HCT116 (cell line): ENCODE results near the gene TEX11. TPM values are rescaled to one million over a fixed set of nuclear protein-coding genes. Genes with fewer than 3 reads are reported as not detected.

Experiments used
- ATAC-seq: fragments of 200-7000 bp; cut with Tn5 transposase; 2 replicates; pipeline ENCODE4 v1.9.1; 2020; ENCODE audit warnings: mild to moderate bottlenecking, moderate library complexity
- BruUV-seq: library from RNA; stranded (reverse); fragments of 400-500 nt; replicated peaks from 2 replicates; lab custom pipeline; 2021; lab: Mats Ljungman, UMichigan
- CTCF ChIA-PET: fragments of 300-600 bp; sonication (Branson Sonifier 250); formaldehyde crosslinking; loops from one replicate; lab custom pipeline; 2021; ENCODE audit warnings: antibody characterized with exemption; lab: Charles Lee
- POLR2A ChIA-PET: fragments of 300-600, 350-600 bp; sonication (Branson Sonifier 250); formaldehyde crosslinking; loops from one replicate; lab custom pipeline; 2021; ENCODE audit warnings: antibody characterized with exemption; lab: Charles Lee
- RAD21 ChIA-PET, 2 experiments: fragments of 300-600 bp; sonication (Branson Sonifier 250); formaldehyde crosslinking; loops; one replicate each; lab custom pipeline; 2023; ENCODE audit warnings: low total read pairs in 2 of 2; ENCODE audit not compliant: uncharacterized antibody in 2 of 2, unreplicated experiment in 2 of 2, low non-redundant PET in 1 of 2; lab: Charles Lee
- DNase-seq: peaks from one replicate; pipeline ENCODE4 v3.0.0-alpha.2; 2010; ENCODE audit warnings: low read depth, low spot score
- H2AFZ ChIP-seq: fragments of 200-600 bp; shearing (Covaris generic), sonication (generic); 2 replicates; pipeline ENCODE4 v1.6.1; 2017; ENCODE audit warnings: low read depth, mixed run types, mixed read lengths, antibody characterized with exemption, low read length; ENCODE audit not compliant: poor library complexity, severe bottlenecking
- H3K27ac ChIP-seq: 2 replicates; pipeline ENCODE4 v1.5.1; 2012; ENCODE audit warnings: low read depth, low read length
- H3K27me3 ChIP-seq: fragments of 200-600 bp; sonication (generic); 2 replicates; pipeline ENCODE4 v1.6.1; 2016; ENCODE audit warnings: mixed run types, low read length, mixed read lengths; ENCODE audit not compliant: insufficient read depth
- H3K36me3 ChIP-seq, 2 experiments: fragments of 200-500 bp in 1 of 2; fragments of 200-600 bp in 1 of 2; sonication (Bioruptor generic) in 1 of 2; sonication (generic) in 1 of 2; 2 replicates each; pipeline versions ENCODE4 v1.5.1 to v1.6.1; 2014 to 2016; ENCODE audit warnings: low read length in 2 of 2, inconsistent platforms in 1 of 2, mixed read lengths in 1 of 2, mixed run types in 1 of 2; ENCODE audit not compliant: insufficient read depth in 2 of 2, control insufficient read depth in 1 of 2
- H3K4me1 ChIP-seq, 2 experiments: fragments of 200-600 bp in 1 of 2; sonication (generic) in 1 of 2; 2 replicates each; pipeline versions ENCODE4 v1.5.1 to v1.6.1; 2012 to 2017; ENCODE audit warnings: low read length in 2 of 2, inconsistent platforms in 1 of 2, mild to moderate bottlenecking in 1 of 2, mixed read lengths in 1 of 2, mixed run types in 1 of 2, moderate library complexity in 1 of 2; ENCODE audit not compliant: insufficient read depth in 2 of 2, control insufficient read depth in 1 of 2
- H3K4me2 ChIP-seq: fragments of 200-600 bp; sonication (generic); 2 replicates; pipeline ENCODE4 v1.6.1; 2017; ENCODE audit warnings: mixed run types, low read length, mixed read lengths
- H3K4me3 ChIP-seq, 2 experiments: fragments of 200-600 bp in 1 of 2; sonication (generic) in 1 of 2; replicated peaks in 1 of 2; 2 replicates each; pipeline ENCODE4 v1.5.1; 2011 to 2016; ENCODE audit warnings: low read length in 2 of 2, control low read depth in 1 of 2, low read depth in 1 of 2, mild to moderate bottlenecking in 1 of 2, mixed read lengths in 1 of 2, mixed run types in 1 of 2
- H3K79me2 ChIP-seq: fragments of 200-600 bp; sonication (generic); 2 replicates; pipeline ENCODE4 v1.6.1; 2017; ENCODE audit warnings: mild to moderate bottlenecking, mixed run types, low read length, moderate library complexity, mixed read lengths; ENCODE audit not compliant: insufficient read depth
- H3K9ac ChIP-seq: fragments of 200-600 bp; sonication (generic); 2 replicates; pipeline ENCODE4 v1.6.1; 2016; ENCODE audit warnings: low read length, mixed read lengths
- H3K9me2 ChIP-seq: fragments of 200-600 bp; sonication (generic), shearing (Covaris generic); 2 replicates; pipeline ENCODE4 v1.6.1; 2017; ENCODE audit warnings: mixed run types, mild to moderate bottlenecking, moderate library complexity; ENCODE audit not compliant: insufficient read depth
- H3K9me3 ChIP-seq, 2 experiments: fragments of 200-500 bp in 1 of 2; fragments of 200-600 bp in 1 of 2; sonication (Bioruptor generic) in 1 of 2; sonication (generic) in 1 of 2; 2 replicates each; pipeline ENCODE4 v1.6.1; 2014 to 2017; ENCODE audit warnings: low read length in 2 of 2, mixed read lengths in 2 of 2, inconsistent platforms in 1 of 2, low read depth in 1 of 2, mild to moderate bottlenecking in 1 of 2, mixed run types in 1 of 2, moderate library complexity in 1 of 2; ENCODE audit not compliant: control insufficient read depth in 1 of 2, insufficient read depth in 1 of 2
- H4K20me1 ChIP-seq: fragments of 200-600 bp; sonication (generic), shearing (Covaris generic); 2 replicates; pipeline ENCODE4 v1.6.1; 2017; ENCODE audit warnings: mixed run types, mild to moderate bottlenecking, moderate library complexity; ENCODE audit not compliant: insufficient read depth
- EZH2 ChIP-seq: fragments of 200-600 bp; sonication (generic); IDR thresholded peaks from 2 replicates; pipeline ENCODE4 v1.6.1; 2017; ENCODE audit warnings: antibody characterized with exemption, mixed run types
- EZH2phosphoT487 ChIP-seq: fragments of 200-600 bp; IDR thresholded peaks from 2 replicates; pipeline ENCODE4 v1.6.1; 2018; ENCODE audit warnings: antibody characterized with exemption, borderline replicate concordance
- RAD21 ChIP-seq: IDR thresholded peaks from 2 replicates; pipeline ENCODE4 v1.6.1; 2012; ENCODE audit warnings: low read depth, mild to moderate bottlenecking
- SIN3A ChIP-seq: IDR thresholded peaks from 2 replicates; pipeline ENCODE4 v1.6.1; 2012; ENCODE audit warnings: low read depth
- TCF7L2 ChIP-seq: IDR thresholded peaks from 2 replicates; pipeline ENCODE4 v1.7.0; 2011; ENCODE audit warnings: borderline replicate concordance, inconsistent platforms; ENCODE audit not compliant: insufficient read depth, insufficient read length; ENCODE audit errors: extremely low read depth
- YY1 ChIP-seq: IDR thresholded peaks from 2 replicates; pipeline ENCODE4 v1.6.1; 2011; ENCODE audit warnings: low read length, low read depth, moderate library complexity, mild to moderate bottlenecking; ENCODE audit not compliant: insufficient replicate concordance; ENCODE audit errors: extremely low read depth
- intact Hi-C: fragments of 100-400 bp; cut with micrococcal nuclease; formaldehyde crosslinking; loops from 2 replicates; pipeline ENCODE4 v1.10.0; 2022
- total RNA-seq: library from RNA; stranded (reverse); gene quantifications from one replicate; pipeline ENCODE4 v1.2.1, GENCODE V29; 2021; ENCODE audit not compliant: unreplicated experiment
- TF ChIP-seq, protein P1 (sequence below): IDR thresholded peaks from 2 replicates; pipeline ENCODE4 v1.6.1; 2011; ENCODE audit warnings: mild to moderate bottlenecking, low read length, moderate library complexity; ENCODE audit not compliant: insufficient replicate concordance; ENCODE audit errors: extremely low read depth
- TF ChIP-seq, protein P2 (sequence below): IDR thresholded peaks from 2 replicates; pipeline ENCODE4 v1.6.1; 2012
- TF ChIP-seq, protein P3 (sequence below), 3 experiments: fragments of 200-600 bp in 1 of 3; sonication (generic) in 1 of 3; IDR thresholded peaks in 2 of 3; conservative IDR thresholded peaks in 1 of 3; 2 replicates each; pipeline ENCODE4 v1.5.1; 2012 to 2017; ENCODE audit warnings: low read depth in 2 of 3, low read length in 2 of 3, antibody characterized with exemption in 1 of 3, borderline replicate concordance in 1 of 3, control low read depth in 1 of 3, mild to moderate bottlenecking in 1 of 3, mixed read lengths in 1 of 3, mixed run types in 1 of 3, moderate library complexity in 1 of 3; ENCODE audit not compliant: insufficient read depth in 1 of 3

The TEX11 gene
- total RNA-seq, 1 experiment from 2014 or later, result 0.10 TPM

DNA sequence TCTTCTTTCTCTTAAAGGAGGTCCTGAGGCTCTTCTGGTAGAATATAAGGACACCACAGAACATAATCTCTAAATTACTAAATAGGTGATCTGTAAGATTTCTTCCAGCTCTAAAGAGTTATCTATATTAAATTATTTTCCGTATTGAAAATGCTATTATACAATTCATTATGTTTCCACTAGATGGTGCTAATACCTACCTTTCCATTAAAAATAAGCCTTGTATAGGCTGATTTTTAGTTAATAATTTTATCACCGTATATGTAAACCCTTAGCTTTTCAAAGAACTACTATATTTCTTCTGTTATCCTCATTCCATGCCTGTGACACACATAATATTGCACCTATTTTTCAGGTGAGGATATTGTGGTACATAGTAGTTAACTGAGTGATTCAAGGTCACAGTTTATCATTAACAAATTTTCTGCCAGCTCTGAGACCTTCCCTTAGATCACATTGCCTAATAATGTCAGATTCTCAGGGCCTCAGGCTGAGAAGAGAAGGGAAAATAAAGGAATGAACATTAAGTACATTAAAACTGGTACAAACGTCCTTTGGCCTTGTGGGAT is 138.8 kb downstream of the TEX11 start:
- intact Hi-C loops, result loop anchor here (1.0 to 10.0 kb wide), 3 partner anchors 191 to 408 kb away; no protein-coding TSS in a partner anchor
- ChIA-PET CTCF (interaction anchor here (0.7 to 1.4 kb wide), 3 partner anchors 189 to 201 kb away, joined by 3 to 17 read pairs (median 13); no protein-coding TSS in a partner anchor), RAD21 (interaction anchor here (1.1 to 1.7 kb wide), 2 partner anchors 191 to 411 kb away, joined by 4 to 6 read pairs; no protein-coding TSS in a partner anchor)

More for the DNA sequence above, 138.8 kb downstream of the TEX11 start:
- Histone ChIP-seq H3K27ac (no peak overlapping the region), H3K9ac (no peak overlapping the region), H3K4me2 (no peak overlapping the region), H3K79me2 (no peaks in the 10 kb centered on the region), H3K4me3 (no peak overlapping the region), H3K27me3 (no peaks in the 10 kb centered on the region), H3K9me2 (no peaks in the 10 kb centered on the region), H3K9me3 (no peaks in the 10 kb centered on the region), H4K20me1 (no peaks in the 10 kb centered on the region), H2AFZ (peak overlapping the region; percentile 32), H3K4me1 (no peaks in the 10 kb centered on the region), H3K36me3 (no peaks in the 10 kb centered on the region)
- POLR2A ChIA-PET, result no interaction called here
- peak; percentile 34; the same call in 1 of the 2 replicates for ATAC-seq
- no TSS peak for BruUV-seq
- no peak for DNase-seq
- TF ChIP-seq TCF7L2 (no peak), EZH2 (no peak), YY1 (no peak), EZH2phosphoT487 (no peak), SIN3A (no peak), RAD21 (peak; percentile 57)
- TF ChIP-seq, protein P1, sequence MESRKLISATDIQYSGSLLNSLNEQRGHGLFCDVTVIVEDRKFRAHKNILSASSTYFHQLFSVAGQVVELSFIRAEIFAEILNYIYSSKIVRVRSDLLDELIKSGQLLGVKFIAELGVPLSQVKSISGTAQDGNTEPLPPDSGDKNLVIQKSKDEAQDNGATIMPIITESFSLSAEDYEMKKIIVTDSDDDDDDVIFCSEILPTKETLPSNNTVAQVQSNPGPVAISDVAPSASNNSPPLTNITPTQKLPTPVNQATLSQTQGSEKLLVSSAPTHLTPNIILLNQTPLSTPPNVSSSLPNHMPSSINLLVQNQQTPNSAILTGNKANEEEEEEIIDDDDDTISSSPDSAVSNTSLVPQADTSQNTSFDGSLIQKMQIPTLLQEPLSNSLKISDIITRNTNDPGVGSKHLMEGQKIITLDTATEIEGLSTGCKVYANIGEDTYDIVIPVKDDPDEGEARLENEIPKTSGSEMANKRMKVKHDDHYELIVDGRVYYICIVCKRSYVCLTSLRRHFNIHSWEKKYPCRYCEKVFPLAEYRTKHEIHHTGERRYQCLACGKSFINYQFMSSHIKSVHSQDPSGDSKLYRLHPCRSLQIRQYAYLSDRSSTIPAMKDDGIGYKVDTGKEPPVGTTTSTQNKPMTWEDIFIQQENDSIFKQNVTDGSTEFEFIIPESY, result no peak
- TF ChIP-seq, protein P2, sequence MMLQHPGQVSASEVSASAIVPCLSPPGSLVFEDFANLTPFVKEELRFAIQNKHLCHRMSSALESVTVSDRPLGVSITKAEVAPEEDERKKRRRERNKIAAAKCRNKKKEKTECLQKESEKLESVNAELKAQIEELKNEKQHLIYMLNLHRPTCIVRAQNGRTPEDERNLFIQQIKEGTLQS, result no peak
- TF ChIP-seq, protein P3, sequence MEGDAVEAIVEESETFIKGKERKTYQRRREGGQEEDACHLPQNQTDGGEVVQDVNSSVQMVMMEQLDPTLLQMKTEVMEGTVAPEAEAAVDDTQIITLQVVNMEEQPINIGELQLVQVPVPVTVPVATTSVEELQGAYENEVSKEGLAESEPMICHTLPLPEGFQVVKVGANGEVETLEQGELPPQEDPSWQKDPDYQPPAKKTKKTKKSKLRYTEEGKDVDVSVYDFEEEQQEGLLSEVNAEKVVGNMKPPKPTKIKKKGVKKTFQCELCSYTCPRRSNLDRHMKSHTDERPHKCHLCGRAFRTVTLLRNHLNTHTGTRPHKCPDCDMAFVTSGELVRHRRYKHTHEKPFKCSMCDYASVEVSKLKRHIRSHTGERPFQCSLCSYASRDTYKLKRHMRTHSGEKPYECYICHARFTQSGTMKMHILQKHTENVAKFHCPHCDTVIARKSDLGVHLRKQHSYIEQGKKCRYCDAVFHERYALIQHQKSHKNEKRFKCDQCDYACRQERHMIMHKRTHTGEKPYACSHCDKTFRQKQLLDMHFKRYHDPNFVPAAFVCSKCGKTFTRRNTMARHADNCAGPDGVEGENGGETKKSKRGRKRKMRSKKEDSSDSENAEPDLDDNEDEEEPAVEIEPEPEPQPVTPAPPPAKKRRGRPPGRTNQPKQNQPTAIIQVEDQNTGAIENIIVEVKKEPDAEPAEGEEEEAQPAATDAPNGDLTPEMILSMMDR (IDR thresholded peaks at IDR 0.05 in 2 of 3, conservative IDR thresholded peaks at IDR 0.05 in 1 of 3; ENCODE audit: borderline replicate concordance in 1 of 3, insufficient read depth in 1 of 3, low read depth in 2 of 3, low read length in 2 of 3), result peak in 2 of 3 experiments; percentile 37 to 44; a peak in 2 of 6 replicates
- TF ChIP-seq, all 23 proteins: peak for 2
